H1 (cell line): Measurements from ENCODE around the gene SCARB1. TPM values are rescaled to one million over a fixed set of nuclear protein-coding genes. Genes with fewer than 3 reads are reported as not detected.

Experiments used
- SAP30 ChIP-seq: fragments of 300-600 bp; sonication (generic); IDR thresholded peaks from 2 replicates; pipeline ENCODE4 v1.7.1; 2012; ENCODE audit warnings: low read length, moderate library complexity, mild to moderate bottlenecking, inconsistent platforms; ENCODE audit not compliant: insufficient read depth, insufficient replicate concordance
- polyA plus RNA-seq, 7 experiments: library from polyadenylated mRNA; depleted of rRNA in 3 of 7; stranded (reverse) in 5 of 7; unstranded in 2 of 7; fragments of >200 nt in 5 of 7; fragments of 200-250 nt in 2 of 7; gene quantifications; 1 replicate in 5 of 7; 2 replicates in 1 of 7; 4 replicates in 1 of 7; pipeline versions ENCODE4 v1.2.1 to v1.2.3, GENCODE V29; 2011 to 2013; ENCODE audit warnings: missing spikeins in 2 of 7, mixed read lengths in 2 of 7
- total RNA-seq: library from RNA; stranded (reverse); fragmentation: NEBNext Ultra II Directional; extraction: Animal tissue kit (Norgen Biotek cat#: 25700); gene quantifications from 2 replicates; pipeline ENCODE4 v1.2.1, GENCODE V29; 2021
- TF ChIP-seq, protein P1 (sequence below): fragments of 300-600 bp; sonication (generic); IDR thresholded peaks from 2 replicates; pipeline ENCODE4 v1.7.1; 2012; ENCODE audit warnings: low read length, moderate library complexity, mild to moderate bottlenecking, inconsistent platforms; ENCODE audit not compliant: insufficient replicate concordance

Gene SCARB1
- total and polyA plus RNA-seq, 2 of the 8 experiments (the other 6 are each of a cell fraction or from before 2014, with no cell fraction given): 45.3 to 57.1 TPM

DNA sequence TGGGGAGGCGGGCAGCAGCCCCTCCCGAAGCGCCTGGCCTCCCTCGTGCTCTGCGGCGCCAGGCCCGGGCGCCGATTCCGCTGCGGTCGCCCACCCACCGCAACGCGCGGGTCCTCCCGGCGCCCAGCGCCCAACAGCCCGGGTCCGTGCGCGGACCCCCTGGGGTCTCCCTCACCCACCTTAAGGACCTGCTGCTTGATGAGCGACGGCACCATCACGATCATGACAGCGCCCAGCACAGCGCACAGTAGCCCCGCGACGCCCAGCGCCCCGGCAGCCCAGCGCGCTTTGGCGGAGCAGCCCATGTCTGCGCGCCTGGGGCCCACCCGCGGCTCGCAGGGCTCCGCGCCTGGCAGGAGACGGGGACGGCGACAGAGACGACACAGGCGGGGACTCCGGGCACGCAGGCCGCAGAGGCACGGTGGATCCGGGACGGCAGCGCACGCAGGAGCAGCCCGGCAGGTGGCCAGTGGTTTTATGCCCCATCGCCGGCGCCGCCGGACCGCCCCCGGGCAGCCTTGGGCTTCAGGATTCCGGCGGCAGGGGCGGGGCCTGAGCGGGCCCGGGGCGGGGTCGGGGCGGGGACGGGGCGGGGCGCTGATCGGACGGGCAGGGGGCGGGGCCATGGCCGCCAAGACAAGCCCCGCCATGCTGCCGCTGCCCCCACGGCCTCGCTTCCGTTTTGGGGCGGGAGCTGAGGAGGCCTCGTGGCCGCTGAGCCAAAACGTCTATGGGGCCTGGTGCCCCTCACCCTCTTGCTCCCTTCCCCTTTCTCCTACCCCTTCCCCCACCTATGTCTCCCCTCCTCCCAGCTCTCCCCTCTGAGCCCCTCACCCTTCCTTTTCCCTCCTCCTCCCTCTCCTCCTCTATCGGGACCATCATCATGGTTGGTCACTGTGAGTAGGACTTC is at the start of gene SCARB1 (continued):
- TF ChIP-seq, protein P1, sequence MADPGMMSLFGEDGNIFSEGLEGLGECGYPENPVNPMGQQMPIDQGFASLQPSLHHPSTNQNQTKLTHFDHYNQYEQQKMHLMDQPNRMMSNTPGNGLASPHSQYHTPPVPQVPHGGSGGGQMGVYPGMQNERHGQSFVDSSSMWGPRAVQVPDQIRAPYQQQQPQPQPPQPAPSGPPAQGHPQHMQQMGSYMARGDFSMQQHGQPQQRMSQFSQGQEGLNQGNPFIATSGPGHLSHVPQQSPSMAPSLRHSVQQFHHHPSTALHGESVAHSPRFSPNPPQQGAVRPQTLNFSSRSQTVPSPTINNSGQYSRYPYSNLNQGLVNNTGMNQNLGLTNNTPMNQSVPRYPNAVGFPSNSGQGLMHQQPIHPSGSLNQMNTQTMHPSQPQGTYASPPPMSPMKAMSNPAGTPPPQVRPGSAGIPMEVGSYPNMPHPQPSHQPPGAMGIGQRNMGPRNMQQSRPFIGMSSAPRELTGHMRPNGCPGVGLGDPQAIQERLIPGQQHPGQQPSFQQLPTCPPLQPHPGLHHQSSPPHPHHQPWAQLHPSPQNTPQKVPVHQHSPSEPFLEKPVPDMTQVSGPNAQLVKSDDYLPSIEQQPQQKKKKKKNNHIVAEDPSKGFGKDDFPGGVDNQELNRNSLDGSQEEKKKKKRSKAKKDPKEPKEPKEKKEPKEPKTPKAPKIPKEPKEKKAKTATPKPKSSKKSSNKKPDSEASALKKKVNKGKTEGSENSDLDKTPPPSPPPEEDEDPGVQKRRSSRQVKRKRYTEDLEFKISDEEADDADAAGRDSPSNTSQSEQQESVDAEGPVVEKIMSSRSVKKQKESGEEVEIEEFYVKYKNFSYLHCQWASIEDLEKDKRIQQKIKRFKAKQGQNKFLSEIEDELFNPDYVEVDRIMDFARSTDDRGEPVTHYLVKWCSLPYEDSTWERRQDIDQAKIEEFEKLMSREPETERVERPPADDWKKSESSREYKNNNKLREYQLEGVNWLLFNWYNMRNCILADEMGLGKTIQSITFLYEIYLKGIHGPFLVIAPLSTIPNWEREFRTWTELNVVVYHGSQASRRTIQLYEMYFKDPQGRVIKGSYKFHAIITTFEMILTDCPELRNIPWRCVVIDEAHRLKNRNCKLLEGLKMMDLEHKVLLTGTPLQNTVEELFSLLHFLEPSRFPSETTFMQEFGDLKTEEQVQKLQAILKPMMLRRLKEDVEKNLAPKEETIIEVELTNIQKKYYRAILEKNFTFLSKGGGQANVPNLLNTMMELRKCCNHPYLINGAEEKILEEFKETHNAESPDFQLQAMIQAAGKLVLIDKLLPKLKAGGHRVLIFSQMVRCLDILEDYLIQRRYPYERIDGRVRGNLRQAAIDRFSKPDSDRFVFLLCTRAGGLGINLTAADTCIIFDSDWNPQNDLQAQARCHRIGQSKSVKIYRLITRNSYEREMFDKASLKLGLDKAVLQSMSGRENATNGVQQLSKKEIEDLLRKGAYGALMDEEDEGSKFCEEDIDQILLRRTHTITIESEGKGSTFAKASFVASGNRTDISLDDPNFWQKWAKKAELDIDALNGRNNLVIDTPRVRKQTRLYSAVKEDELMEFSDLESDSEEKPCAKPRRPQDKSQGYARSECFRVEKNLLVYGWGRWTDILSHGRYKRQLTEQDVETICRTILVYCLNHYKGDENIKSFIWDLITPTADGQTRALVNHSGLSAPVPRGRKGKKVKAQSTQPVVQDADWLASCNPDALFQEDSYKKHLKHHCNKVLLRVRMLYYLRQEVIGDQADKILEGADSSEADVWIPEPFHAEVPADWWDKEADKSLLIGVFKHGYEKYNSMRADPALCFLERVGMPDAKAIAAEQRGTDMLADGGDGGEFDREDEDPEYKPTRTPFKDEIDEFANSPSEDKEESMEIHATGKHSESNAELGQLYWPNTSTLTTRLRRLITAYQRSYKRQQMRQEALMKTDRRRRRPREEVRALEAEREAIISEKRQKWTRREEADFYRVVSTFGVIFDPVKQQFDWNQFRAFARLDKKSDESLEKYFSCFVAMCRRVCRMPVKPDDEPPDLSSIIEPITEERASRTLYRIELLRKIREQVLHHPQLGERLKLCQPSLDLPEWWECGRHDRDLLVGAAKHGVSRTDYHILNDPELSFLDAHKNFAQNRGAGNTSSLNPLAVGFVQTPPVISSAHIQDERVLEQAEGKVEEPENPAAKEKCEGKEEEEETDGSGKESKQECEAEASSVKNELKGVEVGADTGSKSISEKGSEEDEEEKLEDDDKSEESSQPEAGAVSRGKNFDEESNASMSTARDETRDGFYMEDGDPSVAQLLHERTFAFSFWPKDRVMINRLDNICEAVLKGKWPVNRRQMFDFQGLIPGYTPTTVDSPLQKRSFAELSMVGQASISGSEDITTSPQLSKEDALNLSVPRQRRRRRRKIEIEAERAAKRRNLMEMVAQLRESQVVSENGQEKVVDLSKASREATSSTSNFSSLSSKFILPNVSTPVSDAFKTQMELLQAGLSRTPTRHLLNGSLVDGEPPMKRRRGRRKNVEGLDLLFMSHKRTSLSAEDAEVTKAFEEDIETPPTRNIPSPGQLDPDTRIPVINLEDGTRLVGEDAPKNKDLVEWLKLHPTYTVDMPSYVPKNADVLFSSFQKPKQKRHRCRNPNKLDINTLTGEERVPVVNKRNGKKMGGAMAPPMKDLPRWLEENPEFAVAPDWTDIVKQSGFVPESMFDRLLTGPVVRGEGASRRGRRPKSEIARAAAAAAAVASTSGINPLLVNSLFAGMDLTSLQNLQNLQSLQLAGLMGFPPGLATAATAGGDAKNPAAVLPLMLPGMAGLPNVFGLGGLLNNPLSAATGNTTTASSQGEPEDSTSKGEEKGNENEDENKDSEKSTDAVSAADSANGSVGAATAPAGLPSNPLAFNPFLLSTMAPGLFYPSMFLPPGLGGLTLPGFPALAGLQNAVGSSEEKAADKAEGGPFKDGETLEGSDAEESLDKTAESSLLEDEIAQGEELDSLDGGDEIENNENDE: no peak
- no peak for TF ChIP-seq SAP30
